ENCODE results near the gene ATG16L1.

DNA sequence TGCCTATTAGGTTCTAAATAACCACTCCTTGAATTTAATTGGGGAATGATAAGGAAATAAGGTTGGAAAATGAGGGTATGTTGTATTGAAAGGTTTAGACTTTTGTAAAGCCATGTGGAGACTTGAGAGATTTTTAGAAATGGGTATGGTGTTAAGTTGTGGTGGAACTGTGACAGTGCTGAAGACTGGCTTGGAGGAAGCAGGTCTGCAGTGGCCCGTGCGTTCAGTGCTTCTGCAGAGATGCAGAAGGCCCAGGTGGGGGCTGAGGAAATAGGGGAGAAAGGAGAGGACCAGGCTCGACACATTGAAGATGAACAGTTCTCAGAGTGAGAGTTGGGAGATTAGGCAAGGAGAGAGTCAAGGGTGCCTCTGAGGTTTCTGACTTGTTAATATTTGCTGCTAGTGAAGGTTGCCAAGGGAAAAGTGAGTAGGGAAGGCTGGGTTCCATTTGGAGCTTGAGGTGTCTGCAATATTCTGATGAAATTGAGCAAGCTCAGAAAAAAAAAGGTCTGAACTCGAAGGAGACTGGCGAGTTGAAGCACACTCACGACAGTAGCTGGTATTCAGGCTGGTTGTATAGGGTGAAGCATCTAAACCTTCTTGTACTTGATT lies 30.6 kb downstream of the ATG16L1 start:
- TF ChIP-seq, protein P1, sequence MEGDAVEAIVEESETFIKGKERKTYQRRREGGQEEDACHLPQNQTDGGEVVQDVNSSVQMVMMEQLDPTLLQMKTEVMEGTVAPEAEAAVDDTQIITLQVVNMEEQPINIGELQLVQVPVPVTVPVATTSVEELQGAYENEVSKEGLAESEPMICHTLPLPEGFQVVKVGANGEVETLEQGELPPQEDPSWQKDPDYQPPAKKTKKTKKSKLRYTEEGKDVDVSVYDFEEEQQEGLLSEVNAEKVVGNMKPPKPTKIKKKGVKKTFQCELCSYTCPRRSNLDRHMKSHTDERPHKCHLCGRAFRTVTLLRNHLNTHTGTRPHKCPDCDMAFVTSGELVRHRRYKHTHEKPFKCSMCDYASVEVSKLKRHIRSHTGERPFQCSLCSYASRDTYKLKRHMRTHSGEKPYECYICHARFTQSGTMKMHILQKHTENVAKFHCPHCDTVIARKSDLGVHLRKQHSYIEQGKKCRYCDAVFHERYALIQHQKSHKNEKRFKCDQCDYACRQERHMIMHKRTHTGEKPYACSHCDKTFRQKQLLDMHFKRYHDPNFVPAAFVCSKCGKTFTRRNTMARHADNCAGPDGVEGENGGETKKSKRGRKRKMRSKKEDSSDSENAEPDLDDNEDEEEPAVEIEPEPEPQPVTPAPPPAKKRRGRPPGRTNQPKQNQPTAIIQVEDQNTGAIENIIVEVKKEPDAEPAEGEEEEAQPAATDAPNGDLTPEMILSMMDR (IDR thresholded peaks at IDR 0.05) = no peak
- TF ChIP-seq POLR2A (IDR thresholded peaks at IDR 0.05) = no peak

Data from right lobe of liver (tissue), 4 donors.